LNCAP (cell line): ENCODE data around the gene ARHGDIG.

Source experiments
- TF ChIP-seq, protein P1 (sequence below): fragments of 450-650 bp; IDR thresholded peaks from 2 replicates; pipeline ENCODE4 v1.5.1; 2017; ENCODE audit warnings: mild to moderate bottlenecking

Gene ARHGDIG

DNA sequence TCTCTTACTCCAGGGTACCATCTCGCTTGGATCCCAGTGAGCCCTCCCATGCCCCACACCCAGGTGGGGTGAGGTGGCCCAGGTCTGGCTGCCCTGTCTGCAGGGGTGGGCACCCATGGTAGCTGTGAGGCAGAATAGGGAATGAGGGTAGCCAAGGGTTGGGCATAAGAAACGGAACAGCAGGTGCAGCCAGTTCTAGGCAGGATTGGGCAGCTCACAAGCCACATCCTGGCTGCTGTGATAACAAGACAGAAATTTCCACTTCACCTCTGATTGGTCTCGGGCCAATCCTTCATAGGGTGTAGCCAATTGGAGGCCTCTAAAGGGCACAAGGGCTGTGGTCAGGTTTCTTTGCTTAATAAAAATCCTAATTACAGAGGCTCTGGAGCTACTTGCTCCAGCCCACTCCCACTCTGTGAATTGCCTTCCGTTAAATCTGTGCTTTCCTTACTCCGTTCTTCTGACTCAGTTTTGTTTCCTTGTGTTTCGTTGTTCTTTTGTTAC is 1.5 kb upstream of the ARHGDIG start:
- TF ChIP-seq, protein P1, sequence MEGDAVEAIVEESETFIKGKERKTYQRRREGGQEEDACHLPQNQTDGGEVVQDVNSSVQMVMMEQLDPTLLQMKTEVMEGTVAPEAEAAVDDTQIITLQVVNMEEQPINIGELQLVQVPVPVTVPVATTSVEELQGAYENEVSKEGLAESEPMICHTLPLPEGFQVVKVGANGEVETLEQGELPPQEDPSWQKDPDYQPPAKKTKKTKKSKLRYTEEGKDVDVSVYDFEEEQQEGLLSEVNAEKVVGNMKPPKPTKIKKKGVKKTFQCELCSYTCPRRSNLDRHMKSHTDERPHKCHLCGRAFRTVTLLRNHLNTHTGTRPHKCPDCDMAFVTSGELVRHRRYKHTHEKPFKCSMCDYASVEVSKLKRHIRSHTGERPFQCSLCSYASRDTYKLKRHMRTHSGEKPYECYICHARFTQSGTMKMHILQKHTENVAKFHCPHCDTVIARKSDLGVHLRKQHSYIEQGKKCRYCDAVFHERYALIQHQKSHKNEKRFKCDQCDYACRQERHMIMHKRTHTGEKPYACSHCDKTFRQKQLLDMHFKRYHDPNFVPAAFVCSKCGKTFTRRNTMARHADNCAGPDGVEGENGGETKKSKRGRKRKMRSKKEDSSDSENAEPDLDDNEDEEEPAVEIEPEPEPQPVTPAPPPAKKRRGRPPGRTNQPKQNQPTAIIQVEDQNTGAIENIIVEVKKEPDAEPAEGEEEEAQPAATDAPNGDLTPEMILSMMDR = no peak

DNA sequence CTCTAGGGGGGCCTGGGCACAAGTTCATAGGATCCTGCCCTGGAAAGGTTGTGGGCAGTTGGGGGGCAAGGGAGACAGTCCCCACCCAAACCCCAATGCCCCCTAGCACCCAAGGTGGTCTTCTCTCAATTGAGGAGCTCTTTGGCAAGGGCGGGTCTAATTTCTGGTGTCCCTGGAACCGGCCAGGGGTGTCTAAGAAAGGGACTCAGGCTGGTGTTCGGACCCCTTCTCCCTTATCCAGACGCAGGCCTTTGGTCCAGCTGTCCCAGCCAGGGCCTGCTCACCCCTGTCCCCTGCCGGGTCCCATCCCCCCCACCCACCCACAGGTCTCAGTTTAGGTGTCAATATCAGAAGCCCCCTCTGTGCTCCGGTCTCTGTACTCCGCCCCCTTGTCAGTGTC is 860 bp upstream of the ARHGDIG start:
- TF ChIP-seq, protein P1 = no peak

DNA sequence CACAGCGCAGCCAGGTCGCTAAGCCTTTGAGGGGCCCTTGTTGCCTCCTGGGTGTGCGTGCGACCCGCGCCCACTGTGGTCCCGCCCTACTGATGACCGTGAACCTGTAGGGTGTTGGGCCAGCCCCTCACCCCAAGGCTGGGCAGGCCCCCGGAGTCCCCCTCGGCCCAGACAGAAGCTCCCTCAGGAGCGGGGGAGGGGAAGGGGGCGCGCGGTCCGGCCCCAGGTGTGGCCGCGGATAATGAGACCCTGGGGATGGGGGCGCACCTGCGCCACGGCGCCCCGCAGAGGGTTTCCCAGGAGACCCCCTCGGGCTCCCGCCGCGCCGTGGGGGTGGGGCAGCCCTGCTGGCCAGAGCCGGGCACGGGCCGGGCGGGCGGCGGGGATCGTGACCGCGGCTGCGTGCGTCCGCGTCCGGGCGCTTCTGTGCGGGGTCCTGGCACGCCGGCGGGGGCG is 358 bp upstream of the ARHGDIG start:
- TF ChIP-seq, protein P1 = no peak

DNA sequence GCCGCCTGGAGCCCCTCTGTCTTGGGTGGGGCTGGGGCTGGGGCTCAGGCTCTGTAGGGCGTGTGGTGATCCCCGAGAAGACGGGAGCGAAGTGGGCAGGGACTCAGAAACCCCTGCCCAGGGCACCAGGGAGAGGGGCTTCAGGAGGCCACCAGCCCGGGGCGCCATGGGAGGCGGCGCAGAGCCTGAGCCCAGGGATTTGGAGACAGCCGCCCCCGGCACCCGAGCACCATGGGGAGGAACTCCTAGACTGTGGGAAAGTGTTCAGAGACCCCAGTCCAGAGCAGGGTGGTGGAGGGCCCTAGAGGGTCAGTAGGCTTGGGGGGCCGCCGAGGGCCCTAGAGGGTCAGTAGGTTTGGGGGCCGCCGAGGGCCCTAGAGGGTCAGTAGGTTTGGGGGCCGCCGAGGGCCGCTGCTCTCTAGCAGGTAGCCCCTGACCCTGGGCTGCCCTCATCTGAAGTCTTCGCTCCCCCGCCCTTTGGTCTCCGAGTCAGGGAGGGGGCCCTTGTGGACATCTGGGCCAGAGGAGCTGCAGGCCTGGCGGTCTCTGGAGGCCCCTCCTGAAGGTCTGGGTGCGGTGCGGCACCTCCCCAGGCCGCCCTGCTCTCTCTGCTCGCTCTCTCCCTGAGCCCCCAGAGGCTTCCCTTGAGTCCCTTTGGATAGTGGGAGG is 734 bp downstream of the ARHGDIG start:
- TF ChIP-seq, protein P1 = no peak

DNA sequence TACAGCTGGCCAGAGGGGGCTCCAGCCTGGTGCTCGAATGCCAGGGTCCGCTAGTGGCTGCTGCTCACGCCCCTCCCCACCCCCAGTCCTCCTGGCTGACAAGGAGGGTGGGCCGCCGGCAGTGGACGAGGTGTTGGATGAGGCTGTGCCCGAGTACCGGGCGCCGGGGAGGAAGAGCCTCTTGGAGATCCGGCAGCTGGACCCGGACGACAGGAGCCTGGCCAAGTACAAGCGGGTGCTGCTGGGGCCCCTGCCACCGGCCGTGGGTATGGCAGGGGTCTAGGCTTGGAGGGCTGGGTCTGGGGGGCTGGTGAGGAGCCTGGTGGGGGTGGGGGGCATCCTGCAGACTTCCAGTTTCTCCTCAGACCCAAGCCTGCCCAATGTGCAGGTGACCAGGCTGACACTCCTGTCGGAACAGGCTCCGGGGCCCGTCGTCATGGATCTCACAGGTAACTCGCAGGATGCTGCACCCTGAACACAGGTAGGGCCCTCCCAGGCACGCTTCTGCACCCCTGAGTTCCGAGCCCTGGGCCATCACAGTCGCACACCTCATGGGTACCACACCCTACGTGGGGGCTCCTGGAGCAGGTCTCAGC is 1.4 kb downstream of the ARHGDIG start:
- TF ChIP-seq, protein P1 = no peak

DNA sequence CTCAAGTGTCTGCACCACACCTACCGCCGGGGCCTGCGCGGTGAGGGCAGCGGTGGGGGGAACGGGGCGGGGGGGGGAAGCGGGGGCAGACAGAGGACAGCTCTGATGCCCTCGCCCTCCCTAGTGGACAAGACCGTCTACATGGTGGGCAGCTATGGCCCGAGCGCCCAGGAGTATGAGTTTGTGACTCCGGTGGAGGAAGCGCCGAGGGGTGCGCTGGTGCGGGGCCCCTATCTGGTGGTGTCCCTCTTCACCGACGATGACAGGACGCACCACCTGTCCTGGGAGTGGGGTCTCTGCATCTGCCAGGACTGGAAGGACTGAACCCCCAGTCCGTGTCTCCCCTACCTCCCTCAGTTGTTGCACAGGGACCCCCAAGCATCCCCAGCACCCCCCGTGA is 2.1 kb downstream of the ARHGDIG start:
- TF ChIP-seq, protein P1 = no peak

DNA sequence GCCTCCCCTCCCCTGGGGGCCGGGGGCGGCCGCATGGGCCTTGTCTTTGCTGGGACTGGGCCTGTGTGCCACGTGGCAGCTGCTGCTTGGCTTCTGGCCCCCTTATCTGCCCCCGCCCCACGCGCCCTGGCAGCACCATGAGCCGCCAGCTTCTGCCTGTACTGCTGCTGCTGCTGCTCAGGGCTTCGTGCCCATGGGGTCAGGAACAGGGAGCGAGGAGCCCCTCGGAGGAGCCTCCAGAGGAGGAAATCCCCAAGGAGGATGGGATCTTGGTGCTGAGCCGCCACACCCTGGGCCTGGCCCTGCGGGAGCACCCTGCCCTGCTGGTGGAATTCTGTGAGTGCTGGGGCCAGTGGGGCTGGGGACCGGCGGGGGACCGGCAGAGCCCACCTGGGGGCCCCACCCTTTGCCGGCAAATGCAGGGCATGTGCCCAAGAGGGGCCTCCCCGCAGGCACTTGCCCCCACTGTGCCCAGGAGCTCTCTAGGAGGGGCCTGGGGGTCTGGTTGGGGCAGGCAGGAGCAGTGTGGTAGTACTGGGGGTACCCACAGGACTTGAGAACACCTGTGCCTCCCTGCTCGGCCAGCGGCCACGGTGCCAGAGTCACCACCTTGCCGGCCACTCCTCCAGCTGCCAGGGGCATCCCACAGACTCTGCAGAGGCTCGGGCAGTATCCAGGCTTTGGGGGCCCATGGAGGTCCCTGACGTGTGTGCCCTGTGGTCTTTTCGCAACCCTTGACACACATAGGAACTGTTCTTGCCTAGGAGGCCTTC is 2.8 kb downstream of the ARHGDIG start, which contains the start of gene PDIA2:
TSS of gene PDIA2 (plus strand) at position 132 of the 773 bp plus-strand sequence. CDS start at position 138, 6 bp downstream.
- TF ChIP-seq, protein P1 = no peak
